ENCODE measurements around the gene CDKN2B-AS1.
"Not testable (repeated sequence)": the region's sequence is repeated elsewhere in the genome, so short reads cannot be mapped to it uniquely, and the experiment has no call there.

DNA sequence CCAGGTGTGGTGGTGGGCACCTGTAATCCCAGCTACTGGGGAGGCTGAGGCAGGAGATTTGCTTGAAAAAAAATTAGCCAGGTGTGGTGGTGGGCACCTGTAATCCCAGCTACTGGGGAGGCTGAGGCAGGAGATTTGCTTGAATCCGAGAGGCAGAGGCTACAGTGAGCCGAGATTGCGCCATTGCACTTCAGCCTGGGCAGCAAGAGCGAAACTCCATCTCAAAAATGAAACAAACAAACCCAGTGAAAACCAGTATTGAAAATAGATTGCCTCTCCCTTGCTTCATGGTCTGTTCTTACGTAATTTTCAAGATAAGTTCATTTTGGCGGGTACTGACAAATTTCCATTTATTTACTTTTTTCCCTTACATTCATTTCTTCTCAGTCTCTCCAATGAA lies 63.4 kb downstream of the CDKN2B-AS1 start:
- not testable (repeated sequence) for TF ChIP-seq CTCF, POLR2A (IDR thresholded peaks at IDR 0.05)
